ENCODE data around the gene NCBP1.
A peak's percentile ranks its signal among the peaks of the same experiment; 100 is the strongest.

The NCBP1 gene

DNA sequence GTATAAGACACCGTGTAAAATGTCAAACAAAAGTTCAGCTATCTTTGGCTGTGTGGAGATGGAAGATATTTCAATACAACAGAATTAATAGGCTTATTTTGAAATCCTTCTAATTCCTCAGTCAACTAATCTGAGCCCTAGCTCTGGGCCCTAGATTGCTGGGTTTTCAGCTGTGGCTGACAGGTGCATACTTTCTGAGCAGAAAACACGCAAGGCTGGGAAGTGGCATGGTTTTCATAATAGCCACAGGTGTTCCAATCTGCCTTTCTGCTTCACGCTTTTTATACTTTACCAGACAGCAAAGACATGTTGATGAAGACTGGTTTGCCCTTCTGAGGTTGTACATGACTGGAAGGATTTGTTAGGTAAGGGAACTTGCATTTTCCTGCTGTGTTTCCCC, 84.2 kb downstream of the NCBP1 start:
- WGBS, 2 donors (ENCODE audit: extremely low coverage in 2 of 2, insufficient read length in 2 of 2, insufficient replicate concordance in 1 of 2), result no CpG with 5 or more reads among the region's 3 CpGs
- Histone ChIP-seq H2BK12ac (ENCODE audit: low read length) (no peak overlapping the region), H2AK5ac (ENCODE audit: low read depth, low read length) (no peak overlapping the region), H3K23ac (ENCODE audit: low read depth, low read length, poor library complexity) (no peak overlapping the region), H3K9ac (ENCODE audit: low read depth, low read length, poor library complexity) (no peak overlapping the region), H2BK15ac (ENCODE audit: low read length) (no peak overlapping the region), H3K14ac (ENCODE audit: low read length) (no peak overlapping the region), H2BK120ac (ENCODE audit: low read depth, low read length) (no peak overlapping the region), H2AFZ (ENCODE audit: low read length) (no peak overlapping the region), H3K36me3 (replicated peaks in 1 of 2; ENCODE audit: control insufficient read depth in 2 of 2, insufficient read depth in 2 of 2, low read length in 2 of 2) (no peaks in the 10 kb centered on the region), H3K4me1 (ENCODE audit: control insufficient read depth in 2 of 2, insufficient read depth in 1 of 2, low read depth in 1 of 2, low read length in 2 of 2) (no peaks in the 10 kb centered on the region), H3K27me3 (ENCODE audit: control insufficient read depth in 3 of 3, insufficient read depth in 3 of 3, low read depth in 1 of 3, low read length in 3 of 3) (peaks cover 0 to 11% (median 0%) of the 10 kb centered on the region in 3 experiments), H3K18ac (ENCODE audit: low read length) (no peak overlapping the region), H3K4me2 (ENCODE audit: insufficient read depth, low read length, poor library complexity, severe bottlenecking) (no peak overlapping the region), H4K91ac (ENCODE audit: low read depth, low read length, poor library complexity) (no peak overlapping the region), H3K79me1 (ENCODE audit: low read depth, low read length) (no peaks in the 10 kb centered on the region), H3K27ac (replicated peaks; ENCODE audit: low read length) (no peak overlapping the region), H2BK5ac (ENCODE audit: low read length) (no peak overlapping the region), H3K4me3 (ENCODE audit: low read length in 2 of 2) (no peak overlapping the region), H3K4ac (ENCODE audit: low read length) (no peak overlapping the region), H4K8ac (ENCODE audit: low read depth, low read length) (no peak overlapping the region), H3K9me3 (replicated peaks in 1 of 2; ENCODE audit: control insufficient read depth in 2 of 2, insufficient read depth in 1 of 2, low read depth in 1 of 2, low read length in 2 of 2) (peaks cover 2 to 4% of the 10 kb centered on the region in 2 donors)
- DNase-seq (ENCODE audit: low spot score), result no peak

DNA sequence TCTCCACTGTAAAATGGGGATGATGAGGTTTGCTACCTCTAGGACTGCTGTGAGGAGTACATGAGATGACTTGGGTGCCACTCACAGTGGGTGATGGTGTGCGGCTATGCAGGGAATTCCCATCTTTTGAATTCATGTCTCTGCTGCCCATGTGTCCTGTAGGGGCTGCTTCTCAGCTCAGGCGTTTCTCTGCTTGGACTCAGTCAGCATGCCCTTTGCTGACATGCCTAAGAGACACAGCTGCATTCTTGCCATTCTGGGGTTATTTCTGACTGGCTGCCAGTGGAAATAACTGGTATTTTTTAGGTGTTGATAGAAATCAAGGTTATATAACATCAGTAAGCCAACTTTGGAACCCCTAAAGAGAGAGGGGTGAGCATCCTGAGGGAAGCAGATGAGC, 87.8 kb downstream of the NCBP1 start:
- Histone ChIP-seq H4K8ac (ENCODE audit: low read depth, low read length) (no peak overlapping the region), H3K23ac (ENCODE audit: low read depth, low read length, poor library complexity) (no peak overlapping the region), H3K14ac (ENCODE audit: low read length) (no peak overlapping the region), H3K4me3 (ENCODE audit: low read length in 2 of 2) (no peak overlapping the region), H2BK120ac (ENCODE audit: low read depth, low read length) (no peak overlapping the region), H2AFZ (ENCODE audit: low read length) (no peak overlapping the region), H3K4me2 (ENCODE audit: insufficient read depth, low read length, poor library complexity, severe bottlenecking) (no peak overlapping the region), H2BK12ac (ENCODE audit: low read length) (no peak overlapping the region), H3K4ac (ENCODE audit: low read length) (no peak overlapping the region), H3K36me3 (replicated peaks in 1 of 2; ENCODE audit: control insufficient read depth in 2 of 2, insufficient read depth in 2 of 2, low read length in 2 of 2) (no peaks in the 10 kb centered on the region), H3K9ac (ENCODE audit: low read depth, low read length, poor library complexity) (no peak overlapping the region), H2AK5ac (ENCODE audit: low read depth, low read length) (no peak overlapping the region), H3K18ac (ENCODE audit: low read length) (no peak overlapping the region), H2BK15ac (ENCODE audit: low read length) (no peak overlapping the region), H3K27ac (replicated peaks; ENCODE audit: low read length) (no peak overlapping the region), H3K79me1 (ENCODE audit: low read depth, low read length) (no peaks in the 10 kb centered on the region), H3K27me3 (ENCODE audit: control insufficient read depth in 3 of 3, insufficient read depth in 3 of 3, low read depth in 1 of 3, low read length in 3 of 3) (peaks cover 0 to 14% (median 0%) of the 10 kb centered on the region in 3 experiments), H3K4me1 (ENCODE audit: control insufficient read depth in 2 of 2, insufficient read depth in 1 of 2, low read depth in 1 of 2, low read length in 2 of 2) (no peaks in the 10 kb centered on the region), H4K91ac (ENCODE audit: low read depth, low read length, poor library complexity) (no peak overlapping the region), H3K9me3 (replicated peaks in 1 of 2; ENCODE audit: control insufficient read depth in 2 of 2, insufficient read depth in 1 of 2, low read depth in 1 of 2, low read length in 2 of 2) (peaks cover 2 to 4% of the 10 kb centered on the region in 2 donors), H2BK5ac (ENCODE audit: low read length) (no peak overlapping the region)
- WGBS, 2 donors (ENCODE audit: extremely low coverage in 2 of 2, insufficient read length in 2 of 2, insufficient replicate concordance in 1 of 2), result no CpG with 5 or more reads among the region's 2 CpGs
- no peak for DNase-seq (ENCODE audit: low spot score)

DNA sequence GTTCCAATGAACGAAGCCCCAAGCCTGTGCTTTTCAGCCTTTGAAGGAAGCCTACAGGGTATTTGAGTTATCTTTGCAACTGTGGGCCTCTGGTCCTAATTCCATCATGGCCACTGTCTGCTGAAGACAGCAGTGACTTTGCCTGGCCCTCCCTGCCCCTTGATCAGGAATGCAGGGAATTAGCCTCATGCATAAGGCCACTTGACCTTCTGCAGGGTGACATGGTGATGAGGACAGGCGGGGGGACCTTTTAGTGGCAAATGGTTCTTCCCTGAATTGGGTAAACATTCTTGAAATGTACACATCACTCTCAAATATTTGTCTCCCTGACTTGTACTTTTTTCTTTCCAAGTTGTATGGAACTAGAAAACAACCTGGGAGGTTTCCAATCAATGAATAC, 88.7 kb downstream of the NCBP1 start:
- H2BK15ac ChIP-seq (ENCODE audit: low read length), result no peak overlapping the region
- H2AFZ ChIP-seq (ENCODE audit: low read length), result no peak overlapping the region
- peaks cover 0 to 14% (median 0%) of the 10 kb centered on the region in 3 experiments for H3K27me3 ChIP-seq (ENCODE audit: control insufficient read depth in 3 of 3, insufficient read depth in 3 of 3, low read depth in 1 of 3, low read length in 3 of 3)
- peak overlapping the region in 1 of 2 donors; percentile 52 for H3K4me3 ChIP-seq (ENCODE audit: low read length in 2 of 2)
- H4K91ac ChIP-seq (ENCODE audit: low read depth, low read length, poor library complexity), result no peak overlapping the region
- WGBS, 2 donors (ENCODE audit: extremely low coverage in 2 of 2, insufficient read length in 2 of 2, insufficient replicate concordance in 1 of 2), result no CpG with 5 or more reads among the region's 2 CpGs
- no peak overlapping the region for H2BK5ac ChIP-seq (ENCODE audit: low read length)
- no peak overlapping the region for H3K23ac ChIP-seq (ENCODE audit: low read depth, low read length, poor library complexity)
- H3K36me3 ChIP-seq (replicated peaks in 1 of 2; ENCODE audit: control insufficient read depth in 2 of 2, insufficient read depth in 2 of 2, low read length in 2 of 2), result no peaks in the 10 kb centered on the region
- H3K4me1 ChIP-seq (ENCODE audit: control insufficient read depth in 2 of 2, insufficient read depth in 1 of 2, low read depth in 1 of 2, low read length in 2 of 2), result no peaks in the 10 kb centered on the region
- no peak overlapping the region for H4K8ac ChIP-seq (ENCODE audit: low read depth, low read length)
- peaks cover 2 to 4% of the 10 kb centered on the region in 2 donors for H3K9me3 ChIP-seq (replicated peaks in 1 of 2; ENCODE audit: control insufficient read depth in 2 of 2, insufficient read depth in 1 of 2, low read depth in 1 of 2, low read length in 2 of 2)
- no peak overlapping the region for H2AK5ac ChIP-seq (ENCODE audit: low read depth, low read length)
- no peak overlapping the region for H3K27ac ChIP-seq (replicated peaks; ENCODE audit: low read length)
- no peak overlapping the region for H3K18ac ChIP-seq (ENCODE audit: low read length)
- no peak overlapping the region for H3K4ac ChIP-seq (ENCODE audit: low read length)
- H3K79me1 ChIP-seq (ENCODE audit: low read depth, low read length), result no peaks in the 10 kb centered on the region
- no peak overlapping the region for H3K4me2 ChIP-seq (ENCODE audit: insufficient read depth, low read length, poor library complexity, severe bottlenecking)
- no peak overlapping the region for H2BK120ac ChIP-seq (ENCODE audit: low read depth, low read length)
- no peak for DNase-seq (ENCODE audit: low spot score)
- H2BK12ac ChIP-seq (ENCODE audit: low read length), result no peak overlapping the region
- no peak overlapping the region for H3K9ac ChIP-seq (ENCODE audit: low read depth, low read length, poor library complexity)
- no peak overlapping the region for H3K14ac ChIP-seq (ENCODE audit: low read length)
